H1 (cell line): ENCODE measurements around the gene CAMSAP1. TPM values are rescaled to one million over a fixed set of nuclear protein-coding genes. Genes with fewer than 3 reads are reported as not detected.

ENCODE experiments used
- CTCF ChIA-PET: fragments of 300-600 bp; sonication (Branson Sonifier 250); formaldehyde crosslinking; loops from one replicate; lab custom pipeline; 2021; ENCODE audit not compliant: partially characterized antibody; lab: Charles Lee
- POLR2A ChIA-PET: fragments of 300-600 bp; sonication (Branson Sonifier 250); formaldehyde crosslinking; loops from one replicate; lab custom pipeline; 2021; ENCODE audit warnings: inconsistent platforms; ENCODE audit not compliant: partially characterized antibody; lab: Charles Lee
- DNase-seq, 2 experiments: peaks; one replicate each; pipeline versions ENCODE4 v3.0.0 to v3.0.0-alpha.2; 2010 to 2022; ENCODE audit warnings: low spot score in 2 of 2, low read depth in 1 of 2, mixed read lengths in 1 of 2
- FAIRE-seq: peaks from 2 replicates; lab custom pipeline; 2011; peaks lifted over from hg19 to GRCh38; lab: Jason Lieb, UNC
- H2AFZ ChIP-seq: 2 replicates; pipeline ENCODE4 v1.8.1; 2012; ENCODE audit warnings: low read length, inconsistent platforms
- H2AK5ac ChIP-seq: 2 replicates; pipeline ENCODE4 v1.6.1; 2013; ENCODE audit warnings: low read depth, low read length
- H2BK120ac ChIP-seq: replicated peaks from 2 replicates; pipeline ENCODE3; 2013; ENCODE audit warnings: low read depth, low read length, inconsistent platforms
- H2BK12ac ChIP-seq: 2 replicates; pipeline ENCODE4 v1.6.1; 2013; ENCODE audit warnings: low read depth, low read length
- H2BK15ac ChIP-seq: 2 replicates; pipeline ENCODE4 v1.6.1; 2013; ENCODE audit warnings: low read length
- H2BK20ac ChIP-seq: 2 replicates; pipeline ENCODE4 v1.6.1; 2013; ENCODE audit warnings: low read length
- H2BK5ac ChIP-seq: 2 replicates; pipeline ENCODE4 v1.6.1; 2013; ENCODE audit warnings: low read depth, low read length
- H3K14ac ChIP-seq: 2 replicates; pipeline ENCODE4 v1.6.1; 2013; ENCODE audit warnings: inconsistent platforms; ENCODE audit not compliant: insufficient read length
- H3K18ac ChIP-seq: 2 replicates; pipeline ENCODE4 v1.6.1; 2013; ENCODE audit warnings: low read length; ENCODE audit errors: extremely low read depth
- H3K23ac ChIP-seq: 2 replicates; pipeline ENCODE4 v1.6.1; 2013; ENCODE audit warnings: inconsistent platforms; ENCODE audit not compliant: insufficient read length
- H3K23me2 ChIP-seq: 2 replicates; pipeline ENCODE4 v1.6.1; 2013; ENCODE audit warnings: low read depth, low read length
- H3K27ac ChIP-seq: 2 replicates; pipeline ENCODE4 v1.6.1; 2011; ENCODE audit warnings: low read depth, low read length, inconsistent platforms
- H3K27me3 ChIP-seq, 4 experiments: replicated peaks in 1 of 4; 1 replicate in 1 of 4; 2 replicates in 3 of 4; pipeline versions ENCODE4 v1.6.1 to v1.8.1; 2011 to 2013; ENCODE audit warnings: low read length in 3 of 4, mild to moderate bottlenecking in 3 of 4, inconsistent platforms in 2 of 4, mixed read lengths in 2 of 4, moderate library complexity in 1 of 4; ENCODE audit not compliant: control insufficient read depth in 3 of 4, insufficient read depth in 3 of 4; ENCODE audit errors: extremely low read depth in 1 of 4
- H3K36me3 ChIP-seq, 4 experiments: 2 replicates each; pipeline versions ENCODE4 v1.6.1 to v1.8.1; 2011 to 2013; ENCODE audit warnings: mild to moderate bottlenecking in 4 of 4, low read length in 3 of 4, moderate library complexity in 2 of 4, control low read depth in 1 of 4, inconsistent platforms in 1 of 4; ENCODE audit not compliant: insufficient read depth in 4 of 4, control insufficient read depth in 2 of 4
- H3K4ac ChIP-seq: replicated peaks from 2 replicates; pipeline ENCODE3; 2013; ENCODE audit warnings: low read length, low read depth, mixed read lengths, inconsistent platforms; ENCODE audit not compliant: insufficient read length
- H3K4me1 ChIP-seq, 4 experiments: replicated peaks in 1 of 4; 1 replicate in 1 of 4; 2 replicates in 3 of 4; pipeline versions ENCODE4 v1.6.1 to v1.8.1; 2011 to 2013; ENCODE audit warnings: low read length in 3 of 4, inconsistent platforms in 2 of 4, mixed read lengths in 1 of 4; ENCODE audit not compliant: insufficient read depth in 4 of 4, control insufficient read depth in 3 of 4
- H3K4me2 ChIP-seq, 2 experiments: 2 replicates each; pipeline versions ENCODE4 v1.6.1 to v1.8.1; 2011 to 2013; ENCODE audit warnings: low read depth in 2 of 2, low read length in 2 of 2, control low read depth in 1 of 2, inconsistent platforms in 1 of 2, mild to moderate bottlenecking in 1 of 2; ENCODE audit not compliant: insufficient read depth in 1 of 2
- H3K4me3 ChIP-seq, 4 experiments: fragments of 200-600, 300-600 bp in 1 of 4; sonication (generic), shearing (Covaris generic), sonication (Bioruptor Twin) in 1 of 4; 2 replicates each; pipeline versions ENCODE4 v1.5.1 to v1.8.1; 2011 to 2016; ENCODE audit warnings: low read length in 4 of 4, low read depth in 3 of 4, control low read depth in 2 of 4, inconsistent platforms in 2 of 4, mild to moderate bottlenecking in 2 of 4, mixed read lengths in 1 of 4, moderate library complexity in 1 of 4; ENCODE audit not compliant: insufficient read depth in 2 of 4; ENCODE audit errors: extremely low read depth in 1 of 4
- H3K56ac ChIP-seq: replicated peaks from 2 replicates; pipeline ENCODE3; 2013; ENCODE audit warnings: low read depth, mild to moderate bottlenecking, mixed read lengths, low read length, inconsistent platforms; ENCODE audit not compliant: insufficient read length
- H3K79me1 ChIP-seq: 2 replicates; pipeline ENCODE4 v1.6.1; 2013; ENCODE audit warnings: low read depth, low read length, control low read depth
- H3K79me2 ChIP-seq, 2 experiments: 2 replicates each; pipeline versions ENCODE4 v1.6.1 to v1.8.1; 2012 to 2013; ENCODE audit warnings: low read length in 2 of 2, mild to moderate bottlenecking in 2 of 2, inconsistent platforms in 1 of 2; ENCODE audit not compliant: insufficient read depth in 2 of 2, control insufficient read depth in 1 of 2
- H3K9ac ChIP-seq, 4 experiments: replicated peaks in 1 of 4; 1 replicate in 1 of 4; 2 replicates in 3 of 4; pipeline versions ENCODE4 v1.6.1 to v1.8.1; 2011 to 2013; ENCODE audit warnings: low read depth in 3 of 4, low read length in 3 of 4, control low read depth in 2 of 4, mild to moderate bottlenecking in 2 of 4, moderate library complexity in 2 of 4, inconsistent platforms in 1 of 4; ENCODE audit errors: extremely low read depth in 1 of 4
- H3K9me3 ChIP-seq, 2 experiments: 2 replicates each; pipeline versions ENCODE4 v1.6.1 to v1.8.1; 2012 to 2013; ENCODE audit warnings: mild to moderate bottlenecking in 2 of 2, moderate library complexity in 2 of 2, control low read depth in 1 of 2, inconsistent platforms in 1 of 2, low read depth in 1 of 2, low read length in 1 of 2, mixed read lengths in 1 of 2; ENCODE audit not compliant: insufficient read depth in 2 of 2
- H4K20me1 ChIP-seq, 2 experiments: replicated peaks in 1 of 2; 2 replicates each; pipeline versions ENCODE3 to v1.8.1; 2011 to 2013; ENCODE audit warnings: inconsistent platforms in 2 of 2, low read length in 2 of 2, mild to moderate bottlenecking in 1 of 2; ENCODE audit not compliant: insufficient read depth in 2 of 2, control insufficient read depth in 1 of 2
- H4K5ac ChIP-seq: 2 replicates; pipeline ENCODE4 v1.6.1; 2013; ENCODE audit warnings: low read length, low read depth, mixed read lengths, inconsistent platforms; ENCODE audit not compliant: insufficient read length
- H4K8ac ChIP-seq: 2 replicates; pipeline ENCODE4 v1.8.0; 2013; ENCODE audit warnings: mild to moderate bottlenecking, moderate library complexity, low read length, inconsistent platforms; ENCODE audit not compliant: insufficient read depth; ENCODE audit errors: extremely low read depth
- H4K91ac ChIP-seq: replicated peaks from 2 replicates; pipeline ENCODE3; 2013; ENCODE audit warnings: low read length, mixed read lengths, inconsistent platforms; ENCODE audit not compliant: insufficient read length
- BACH1 ChIP-seq: IDR thresholded peaks from 2 replicates; pipeline ENCODE4 v1.6.1; 2012; ENCODE audit warnings: low read length, improper control_type of control experiment
- CHD1 ChIP-seq: IDR thresholded peaks from 2 replicates; pipeline ENCODE4 v1.6.1; 2012; ENCODE audit warnings: low read depth, low read length, improper control_type of control experiment
- HDAC2 ChIP-seq, 2 experiments: fragments of 300-600 bp in 1 of 2; sonication (generic) in 1 of 2; IDR thresholded peaks; 2 replicates each; pipeline ENCODE4 v1.6.1; 2011 to 2012; ENCODE audit warnings: low read depth in 2 of 2, low read length in 2 of 2, mild to moderate bottlenecking in 2 of 2, moderate library complexity in 2 of 2, borderline replicate concordance in 1 of 2, inconsistent platforms in 1 of 2
- MAFK ChIP-seq: IDR thresholded peaks from 2 replicates; pipeline ENCODE4 v1.6.1; 2012; ENCODE audit warnings: low read depth, mild to moderate bottlenecking, improper control_type of control experiment, low read length
- PHF8 ChIP-seq: fragments of 200-600 bp; sonication (generic); conservative IDR thresholded peaks from 2 replicates; pipeline ENCODE4 v1.7.1; 2012; ENCODE audit warnings: low read depth, mild to moderate bottlenecking, inconsistent platforms, low read length, moderate library complexity
- YY1 ChIP-seq: IDR thresholded peaks from 2 replicates; pipeline ENCODE4 v1.6.1; 2011; ENCODE audit warnings: low read depth, mild to moderate bottlenecking, low read length
- WGBS, 2 experiments: shearing (Covaris generic) in 1 of 2; methylation state at CpG; one replicate each; pipeline versions ENCODE4 v1.1.6 to v1.1.7; 2013 to 2015; ENCODE audit warnings: low lambda C conversion rate in 2 of 2, mixed read lengths in 2 of 2, inconsistent platforms in 1 of 2, low coverage in 1 of 2, missing lambda C conversion rate in 1 of 2; ENCODE audit not compliant: insufficient replicate concordance in 2 of 2, insufficient coverage in 1 of 2, insufficient read length in 1 of 2; ENCODE audit errors: extremely low coverage in 1 of 2, missing lambda C conversion rate in 1 of 2; 5-methylcytosine and 5-hydroxymethylcytosine counted together
- polyA plus RNA-seq, 7 experiments: library from polyadenylated mRNA; depleted of rRNA in 3 of 7; stranded (reverse) in 5 of 7; unstranded in 2 of 7; fragments of >200 nt in 5 of 7; fragments of 200-250 nt in 2 of 7; gene quantifications; 1 replicate in 5 of 7; 2 replicates in 1 of 7; 4 replicates in 1 of 7; pipeline versions ENCODE4 v1.2.1 to v1.2.3, GENCODE V29; 2011 to 2013; ENCODE audit warnings: missing spikeins in 2 of 7, mixed read lengths in 2 of 7
- total RNA-seq: library from RNA; stranded (reverse); fragmentation: NEBNext Ultra II Directional; extraction: Animal tissue kit (Norgen Biotek cat#: 25700); gene quantifications from 2 replicates; pipeline ENCODE4 v1.2.1, GENCODE V29; 2021
- TF ChIP-seq, protein P1 (sequence below): IDR thresholded peaks from 2 replicates; pipeline ENCODE4 v1.6.1; 2012; ENCODE audit warnings: low read length, inconsistent platforms

CAMSAP1 gene
- total and polyA plus RNA-seq, 2 of the 8 experiments (the other 6 are each of a cell fraction or from before 2014, with no cell fraction given) = 13.4 to 44.0 TPM

DNA sequence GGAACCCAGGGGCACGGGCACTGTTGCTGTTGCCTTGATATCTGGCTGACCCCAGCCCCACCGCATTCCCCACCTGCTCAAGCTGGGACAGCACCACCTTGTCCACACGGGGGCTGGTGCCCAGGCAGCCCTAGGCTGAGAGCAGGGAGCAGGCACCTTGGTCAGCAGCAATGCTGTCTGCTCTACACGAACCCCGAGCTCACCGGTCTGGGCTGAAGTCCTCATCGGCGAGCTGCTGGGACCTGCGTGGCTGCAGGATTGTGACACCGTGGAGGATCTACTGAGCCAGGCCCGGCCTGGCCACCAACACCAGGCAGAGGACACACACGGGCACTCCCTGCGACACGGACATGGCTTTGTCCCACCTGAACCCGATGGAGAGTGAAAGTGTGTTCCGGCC is 127.3 kb downstream of the CAMSAP1 start:
- POLR2A ChIA-PET = no interaction called here
- Histone ChIP-seq H2BK12ac (no peak overlapping the region), H2BK20ac (no peak overlapping the region), H2AK5ac (no peak overlapping the region), H4K8ac (no peak overlapping the region), H3K18ac (no peak overlapping the region), H3K14ac (no peak overlapping the region), H3K4me2 (no peak overlapping the region), H4K5ac (no peak overlapping the region), H3K56ac (no peak overlapping the region), H2BK120ac (no peak overlapping the region), H3K79me2 (no peaks in the 10 kb centered on the region), H3K23ac (no peak overlapping the region), H3K9ac (no peak overlapping the region), H3K27me3 (no peaks in the 10 kb centered on the region), H3K23me2 (no peaks in the 10 kb centered on the region), H3K4me1 (no peaks in the 10 kb centered on the region; a peak in 1 of 7 replicates), H3K36me3 (no peaks in the 10 kb centered on the region), H2AFZ (no peak overlapping the region), H2BK5ac (no peak overlapping the region), H3K4ac (no peak overlapping the region), H2BK15ac (no peak overlapping the region), H3K27ac (no peak overlapping the region), H3K4me3 (no peak overlapping the region), H4K91ac (no peak overlapping the region), H3K9me3 (no peaks in the 10 kb centered on the region), H3K79me1 (no peaks in the 10 kb centered on the region), H4K20me1 (no peaks in the 10 kb centered on the region)
- CTCF ChIA-PET = interaction anchor here (0.6 to 2.8 kb wide), 5 partner anchors 17 to 1018 kb away, joined by 3 to 16 read pairs (median 3); no protein-coding TSS in a partner anchor
- TF ChIP-seq, protein P1, sequence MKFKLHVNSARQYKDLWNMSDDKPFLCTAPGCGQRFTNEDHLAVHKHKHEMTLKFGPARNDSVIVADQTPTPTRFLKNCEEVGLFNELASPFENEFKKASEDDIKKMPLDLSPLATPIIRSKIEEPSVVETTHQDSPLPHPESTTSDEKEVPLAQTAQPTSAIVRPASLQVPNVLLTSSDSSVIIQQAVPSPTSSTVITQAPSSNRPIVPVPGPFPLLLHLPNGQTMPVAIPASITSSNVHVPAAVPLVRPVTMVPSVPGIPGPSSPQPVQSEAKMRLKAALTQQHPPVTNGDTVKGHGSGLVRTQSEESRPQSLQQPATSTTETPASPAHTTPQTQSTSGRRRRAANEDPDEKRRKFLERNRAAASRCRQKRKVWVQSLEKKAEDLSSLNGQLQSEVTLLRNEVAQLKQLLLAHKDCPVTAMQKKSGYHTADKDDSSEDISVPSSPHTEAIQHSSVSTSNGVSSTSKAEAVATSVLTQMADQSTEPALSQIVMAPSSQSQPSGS = no peak
- no peak for TF ChIP-seq MAFK
- TF ChIP-seq CHD1 = no peak
- no peak for TF ChIP-seq PHF8
- TF ChIP-seq YY1 = no peak
- TF ChIP-seq BACH1 = no peak
- no peak for TF ChIP-seq HDAC2 (IDR thresholded peaks at IDR 0.05; ENCODE audit: borderline replicate concordance in 1 of 2, low read depth in 2 of 2, low read length in 2 of 2)
- 87% methylated on average over 15 of the region's 16 CpGs; no CpG with 5 or more reads in 1 of the 2 experiments for WGBS, 2 experiments
- DNase-seq (no peak), FAIRE-seq (no peak)
